ENCODE data around the gene COQ9. TPM values are rescaled to one million over a fixed set of nuclear protein-coding genes. Genes with fewer than 3 reads are reported as not detected.

The COQ9 gene
- total RNA-seq, 1 donor from 2014 or later: 34.1 TPM

DNA sequence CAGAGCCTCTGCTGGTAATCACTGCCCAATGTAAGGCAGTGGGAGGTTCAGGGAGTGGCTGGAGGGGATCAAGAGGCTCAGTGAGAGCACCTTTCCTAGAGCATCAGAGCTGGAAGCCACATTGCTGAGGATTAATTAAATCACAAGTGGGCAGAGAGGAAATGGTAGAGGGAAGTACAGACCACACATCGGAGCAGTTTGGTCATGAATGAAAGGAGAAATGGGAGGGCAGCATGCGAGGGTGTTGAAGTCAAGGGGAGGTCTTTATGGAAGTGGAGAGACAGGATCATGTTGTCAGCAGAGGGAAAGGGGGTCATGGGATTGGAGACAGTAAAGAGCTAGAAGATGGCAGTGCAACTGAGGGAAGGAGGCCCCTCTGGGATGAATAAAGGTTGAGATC is 40.4 kb upstream of the COQ9 start:
- Mint-ChIP-seq H3K4me3 (no peak overlapping the region), H3K4me1 (peaks cover 22% of the 10 kb centered on the region), H3K9me3 (no peaks in the 10 kb centered on the region), H3K27me3 (no peaks in the 10 kb centered on the region), H3K36me3 (ENCODE audit: low read depth) (no peaks in the 10 kb centered on the region), H3K27ac (no peak overlapping the region)
- POLR2A ChIA-PET: interaction anchor here (0.6 kb wide), 1 partner anchor 100 kb away, joined by 3 read pairs; no protein-coding TSS in a partner anchor
- TF ChIP-seq, protein P1, sequence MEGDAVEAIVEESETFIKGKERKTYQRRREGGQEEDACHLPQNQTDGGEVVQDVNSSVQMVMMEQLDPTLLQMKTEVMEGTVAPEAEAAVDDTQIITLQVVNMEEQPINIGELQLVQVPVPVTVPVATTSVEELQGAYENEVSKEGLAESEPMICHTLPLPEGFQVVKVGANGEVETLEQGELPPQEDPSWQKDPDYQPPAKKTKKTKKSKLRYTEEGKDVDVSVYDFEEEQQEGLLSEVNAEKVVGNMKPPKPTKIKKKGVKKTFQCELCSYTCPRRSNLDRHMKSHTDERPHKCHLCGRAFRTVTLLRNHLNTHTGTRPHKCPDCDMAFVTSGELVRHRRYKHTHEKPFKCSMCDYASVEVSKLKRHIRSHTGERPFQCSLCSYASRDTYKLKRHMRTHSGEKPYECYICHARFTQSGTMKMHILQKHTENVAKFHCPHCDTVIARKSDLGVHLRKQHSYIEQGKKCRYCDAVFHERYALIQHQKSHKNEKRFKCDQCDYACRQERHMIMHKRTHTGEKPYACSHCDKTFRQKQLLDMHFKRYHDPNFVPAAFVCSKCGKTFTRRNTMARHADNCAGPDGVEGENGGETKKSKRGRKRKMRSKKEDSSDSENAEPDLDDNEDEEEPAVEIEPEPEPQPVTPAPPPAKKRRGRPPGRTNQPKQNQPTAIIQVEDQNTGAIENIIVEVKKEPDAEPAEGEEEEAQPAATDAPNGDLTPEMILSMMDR (IDR thresholded peaks at IDR 0.05): no peak
- ATAC-seq (ENCODE audit: low read depth): no peak
- DNase-seq: no peak
- CTCF ChIA-PET: no interaction called here
- intact Hi-C loops (cut with micrococcal nuclease): no loop called here

DNA sequence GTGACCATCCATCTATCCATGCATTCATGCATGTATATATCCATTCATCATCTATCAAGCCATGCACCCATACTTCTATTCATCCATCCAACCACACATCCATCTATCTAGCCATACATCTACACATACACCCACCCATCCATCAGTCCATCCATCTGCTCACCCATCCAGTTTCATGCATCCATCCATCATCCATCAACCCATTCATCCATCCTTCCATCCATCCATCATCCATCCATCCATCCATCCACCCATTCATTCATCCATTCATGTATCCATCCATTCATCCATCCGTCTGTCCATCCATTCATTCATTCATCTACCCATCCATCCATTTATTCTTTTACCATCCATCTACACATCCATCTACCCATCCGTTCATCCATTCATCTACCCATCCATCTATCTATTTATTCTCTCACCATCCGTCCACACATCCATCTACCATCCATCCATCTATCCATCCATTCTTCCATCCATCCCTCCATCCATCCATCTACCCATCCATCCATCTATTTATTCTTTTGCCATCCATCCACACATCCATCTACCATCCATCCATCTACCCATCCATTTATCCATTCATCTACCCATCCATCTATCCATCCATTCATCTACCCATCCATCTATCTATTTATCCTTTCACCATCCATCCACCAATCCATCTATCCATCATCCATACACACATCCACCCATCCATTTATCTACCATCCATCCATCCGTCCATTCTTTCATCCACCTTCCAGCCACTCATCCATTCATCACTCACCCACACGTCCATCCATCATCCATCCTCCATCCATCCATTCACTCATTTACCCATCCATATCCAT is 39.5 kb upstream of the COQ9 start:
- POLR2A ChIA-PET: no interaction called here
- DNase-seq (no peak), ATAC-seq (ENCODE audit: low read depth) (no peak)
- intact Hi-C loops (cut with micrococcal nuclease): no loop called here
- TF ChIP-seq, protein P1 (IDR thresholded peaks at IDR 0.05): no peak
- Mint-ChIP-seq H3K36me3 (ENCODE audit: low read depth) (no peaks in the 10 kb centered on the region), H3K27ac (no peak overlapping the region), H3K27me3 (no peaks in the 10 kb centered on the region), H3K4me3 (no peak overlapping the region), H3K4me1 (peaks cover 29% of the 10 kb centered on the region), H3K9me3 (no peaks in the 10 kb centered on the region)
- CTCF ChIA-PET: no interaction called here

DNA sequence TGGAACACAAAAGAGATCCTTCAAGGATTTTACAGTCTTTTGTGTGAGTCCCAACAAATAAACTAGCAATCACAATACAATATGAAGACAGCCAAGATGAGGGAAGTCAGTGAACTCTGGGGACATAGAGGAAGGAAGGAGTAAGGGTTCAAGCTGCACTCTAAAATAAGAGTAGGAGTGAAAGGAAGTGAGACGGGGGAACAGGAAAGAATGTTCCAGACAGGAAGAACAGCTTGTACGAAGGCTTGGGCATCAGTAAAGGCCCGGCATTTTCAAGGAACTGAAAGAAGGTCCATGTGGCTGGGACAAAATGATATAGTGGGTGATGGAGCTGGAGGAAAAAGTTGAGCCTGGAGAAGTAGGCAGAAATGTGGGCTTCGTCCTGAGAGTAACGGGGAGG is 38.2 kb upstream of the COQ9 start:
- no peaks in the 10 kb centered on the region for H3K27me3 Mint-ChIP-seq
- no peaks in the 10 kb centered on the region for H3K36me3 Mint-ChIP-seq (ENCODE audit: low read depth)
- ChIA-PET CTCF (interaction anchor here (1.1 kb wide), 1 partner anchor 108 kb away, joined by 5 read pairs; no protein-coding TSS in a partner anchor), POLR2A (interaction anchor here (0.8 kb wide), 1 partner anchor 21 kb away, joined by 3 read pairs; no protein-coding TSS in a partner anchor)
- peaks cover 42% of the 10 kb centered on the region for H3K4me1 Mint-ChIP-seq
- no peak for DNase-seq
- no peak for ATAC-seq (ENCODE audit: low read depth)
- TF ChIP-seq, protein P1 (IDR thresholded peaks at IDR 0.05): no peak
- intact Hi-C loops (cut with micrococcal nuclease): no loop called here
- H3K4me3 Mint-ChIP-seq: no peak overlapping the region
- H3K27ac Mint-ChIP-seq: no peak overlapping the region
- H3K9me3 Mint-ChIP-seq: no peaks in the 10 kb centered on the region

DNA sequence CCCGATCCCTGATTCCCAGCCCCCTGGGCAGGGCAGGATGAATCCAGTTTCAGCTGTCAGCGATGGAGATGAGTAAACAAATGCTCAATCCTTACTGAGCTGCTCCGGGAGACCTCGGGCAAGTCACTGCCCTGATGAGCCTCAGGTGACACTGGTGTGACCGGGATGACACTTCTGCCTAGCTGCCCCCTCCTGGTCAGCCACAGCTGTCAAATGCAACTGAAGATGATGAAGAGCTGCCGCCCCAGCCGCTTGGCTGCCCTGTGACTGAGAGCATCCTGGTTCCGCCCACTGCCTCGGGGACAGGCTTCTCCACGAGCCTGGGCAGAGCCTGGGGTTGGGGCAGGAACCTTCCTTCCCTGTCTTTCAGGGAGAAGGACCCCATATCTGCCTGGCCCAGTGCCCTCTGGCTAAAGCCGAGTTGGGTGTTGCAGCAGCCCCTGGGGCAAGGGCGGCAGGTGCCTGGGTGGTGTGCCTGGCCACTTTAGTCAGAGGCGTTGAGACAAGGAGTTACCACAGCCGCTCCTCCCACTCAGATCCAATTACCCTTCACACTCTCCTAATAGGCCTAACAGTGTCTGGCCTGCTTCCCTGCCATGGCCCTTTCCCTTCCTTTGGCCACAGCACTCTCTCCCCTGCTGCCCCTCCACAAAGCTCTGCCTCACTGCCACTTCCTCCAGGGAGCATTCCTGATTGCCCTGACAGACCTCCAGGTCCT is 37.2 kb upstream of the COQ9 start:
- H3K9me3 Mint-ChIP-seq: no peaks in the 10 kb centered on the region
- DNase-seq (no peak), ATAC-seq (ENCODE audit: low read depth) (no peak)
- peaks cover 50% of the 10 kb centered on the region for H3K4me1 Mint-ChIP-seq
- no peaks in the 10 kb centered on the region for H3K27me3 Mint-ChIP-seq
- TF ChIP-seq, protein P1 (IDR thresholded peaks at IDR 0.05): no peak
- intact Hi-C loops (cut with micrococcal nuclease): loop anchor here (2.0 to 10.0 kb wide), 3 partner anchors 13 to 445 kb away; partner anchors contain the start of genes CETP and KATNB1
- no peak overlapping the region for H3K4me3 Mint-ChIP-seq
- H3K27ac Mint-ChIP-seq: no peak overlapping the region
- ChIA-PET CTCF (interaction anchor here (1.1 kb wide), 1 partner anchor 109 kb away, joined by 5 read pairs; no protein-coding TSS in a partner anchor), POLR2A (interaction anchor here (0.8 kb wide), 1 partner anchor 22 kb away, joined by 3 read pairs; no protein-coding TSS in a partner anchor)
- H3K36me3 Mint-ChIP-seq (ENCODE audit: low read depth): no peaks in the 10 kb centered on the region
